Cardiac muscle cell (in vitro differentiated cells and primary cell): ENCODE results near the gene MED16. TPM values are rescaled to one million over a fixed set of nuclear protein-coding genes. Genes with fewer than 3 reads are reported as not detected.

Experiments used
- DNase-seq, 2 donors: peaks; one replicate each; pipeline versions ENCODE4 v3.0.0 to v3.0.0-alpha.2; 2010 to 2017; ENCODE audit warnings: low read depth in 1 of 2, low spot score in 1 of 2
- H3K27ac ChIP-seq: fragments of 200-600 bp; sonication (generic); 2 replicates; pipeline ENCODE4 v1.5.1; 2016
- H3K27me3 ChIP-seq: fragments of 200-600 bp; sonication (generic); 2 replicates; pipeline ENCODE4 v1.6.0; 2016; ENCODE audit warnings: control low read depth
- H3K36me3 ChIP-seq: fragments of 200-600 bp; sonication (generic); 2 replicates; pipeline ENCODE4 v1.5.1; 2016; ENCODE audit warnings: control low read depth
- H3K4me1 ChIP-seq: fragments of 200-600 bp; sonication (generic); 2 replicates; pipeline ENCODE4 v1.8.1; 2017; ENCODE audit warnings: low read depth, mild to moderate bottlenecking, mixed run types
- H3K4me3 ChIP-seq: fragments of 200-600 bp; sonication (generic); 2 replicates; pipeline ENCODE4 v1.5.1; 2016; ENCODE audit warnings: mild to moderate bottlenecking
- H3K9me3 ChIP-seq: fragments of 200-600 bp; sonication (generic); 2 replicates; pipeline ENCODE4 v1.5.1; 2017; ENCODE audit warnings: low read depth, mild to moderate bottlenecking, control low read depth
- CTCF ChIP-seq: IDR thresholded peaks from 2 replicates; pipeline ENCODE4 v1.5.1; 2012; ENCODE audit warnings: low read depth, mild to moderate bottlenecking, low read length
- polyA plus RNA-seq: library from polyadenylated mRNA; unstranded; fragments of >200 nt; fragmentation: Nextera tagmentation; extraction: Ambion mirVana; gene quantifications from 2 replicates; pipeline ENCODE4 v1.2.1, GENCODE V29; 2016
- total RNA-seq: library from RNA; depleted of rRNA; stranded (reverse); fragments of >200 nt; gene quantifications from 2 replicates; pipeline ENCODE4 v1.2.3, GENCODE V29; 2016

The MED16 gene
- total and polyA plus RNA-seq, 2 experiments from 2014 or later = 67.2 to 104 TPM

DNA sequence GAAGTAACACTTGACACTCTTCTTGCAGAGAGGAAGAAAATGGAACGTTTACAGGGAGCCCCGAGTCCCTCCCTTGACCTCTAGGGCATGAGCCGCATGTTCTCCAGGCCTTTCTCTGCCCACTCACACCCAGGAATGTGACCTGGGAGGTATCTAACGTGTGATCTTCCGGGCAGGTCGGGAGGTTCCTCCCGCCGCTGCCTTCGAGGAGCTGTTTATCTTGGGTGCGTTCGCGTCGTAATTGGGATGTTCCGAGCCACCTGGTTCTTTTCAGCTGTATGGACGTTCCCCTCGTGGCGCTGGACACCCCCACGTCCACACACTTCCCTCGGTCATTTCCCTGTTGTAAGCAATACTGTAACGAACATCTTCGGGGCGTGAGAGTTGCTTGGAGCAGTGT, 46.5 kb upstream of the MED16 start:
- Histone ChIP-seq H3K4me1 (no peaks in the 10 kb centered on the region), H3K4me3 (no peak overlapping the region), H3K9me3 (no peaks in the 10 kb centered on the region), H3K36me3 (peaks cover 7% of the 10 kb centered on the region), H3K27ac (no peak overlapping the region), H3K27me3 (no peaks in the 10 kb centered on the region)
- no peak for TF ChIP-seq CTCF
- DNase-seq = no peak

DNA sequence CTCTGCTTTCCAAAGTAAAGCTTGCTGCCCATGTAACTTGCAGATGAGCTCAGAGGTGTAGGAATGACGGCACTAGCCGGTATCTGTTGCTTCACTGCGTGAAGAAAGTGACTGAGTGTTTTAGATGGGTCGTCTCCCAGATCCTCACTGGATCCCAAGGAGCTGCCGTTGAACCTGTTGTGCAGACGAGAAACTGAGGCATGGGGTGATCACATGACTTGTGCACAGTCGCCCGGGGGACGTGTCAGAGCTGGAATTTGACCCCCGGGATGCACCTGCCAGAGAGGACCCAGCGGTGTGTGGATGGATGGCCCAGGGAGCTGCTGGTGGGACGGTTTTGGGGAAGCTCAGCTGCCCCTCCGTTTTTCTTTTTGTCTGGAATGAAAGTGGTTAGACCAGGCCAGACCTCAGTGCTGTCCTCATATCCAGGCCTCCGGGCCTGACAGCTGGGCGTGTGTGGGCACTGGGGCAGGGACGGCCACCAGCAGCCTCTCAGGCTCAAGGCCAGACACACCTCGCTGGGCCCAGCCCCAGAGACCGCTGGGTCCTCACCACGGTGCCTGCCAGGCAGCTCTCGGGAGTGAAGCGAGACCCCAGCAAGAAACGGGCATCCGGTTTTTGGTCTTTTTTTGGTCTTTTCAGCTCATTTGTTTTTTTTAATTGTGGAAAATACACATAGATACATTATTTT, 45.4 kb upstream of the MED16 start:
- TF ChIP-seq CTCF = no peak
- H3K27ac ChIP-seq = peak overlapping the region; percentile 34
- H3K27me3 ChIP-seq = no peaks in the 10 kb centered on the region

DNA sequence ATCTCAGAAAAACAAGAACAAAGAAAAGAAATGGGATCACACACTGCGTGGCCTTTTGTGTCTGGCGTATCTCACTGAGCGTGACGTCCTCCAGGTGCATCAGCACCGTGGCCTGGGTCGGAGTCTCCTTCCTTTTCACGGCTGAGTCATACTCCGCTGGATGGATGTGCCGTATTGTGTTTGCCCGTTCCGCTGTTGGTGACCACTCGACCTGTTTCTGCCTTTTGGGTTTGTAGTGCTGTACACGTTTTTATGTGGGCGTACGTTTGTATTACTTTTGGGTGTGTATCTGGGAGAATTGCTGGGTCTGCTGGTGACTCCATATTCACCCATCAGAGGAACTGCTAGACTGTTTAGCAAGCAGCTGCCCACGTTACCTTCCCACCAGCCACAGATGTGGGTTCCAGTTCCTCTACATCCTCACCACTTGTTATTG, 44.3 kb upstream of the MED16 start:
- Histone ChIP-seq H3K4me1 (peaks cover 8% of the 10 kb centered on the region), H3K9me3 (no peaks in the 10 kb centered on the region), H3K4me3 (no peak overlapping the region), H3K27ac (no peak overlapping the region), H3K27me3 (no peaks in the 10 kb centered on the region), H3K36me3 (peaks cover 3% of the 10 kb centered on the region)
- no peak for TF ChIP-seq CTCF
- DNase-seq = no peak

More for the DNA sequence above, 45.4 kb upstream of the MED16 start:
- no peaks in the 10 kb centered on the region for H3K9me3 ChIP-seq
- DNase-seq = no peak
- H3K36me3 ChIP-seq = peaks cover 3% of the 10 kb centered on the region
- no peak overlapping the region for H3K4me3 ChIP-seq
- no peaks in the 10 kb centered on the region for H3K4me1 ChIP-seq

GRCh38 chr19:936175-936546, 43.2 kb upstream of the MED16 start:
- no peak for DNase-seq
- Histone ChIP-seq H3K36me3 (peaks cover 8% of the 10 kb centered on the region), H3K27me3 (no peaks in the 10 kb centered on the region), H3K4me1 (peaks cover 8% of the 10 kb centered on the region), H3K27ac (no peak overlapping the region), H3K4me3 (no peak overlapping the region), H3K9me3 (no peaks in the 10 kb centered on the region)
- TF ChIP-seq CTCF = no peak

DNA sequence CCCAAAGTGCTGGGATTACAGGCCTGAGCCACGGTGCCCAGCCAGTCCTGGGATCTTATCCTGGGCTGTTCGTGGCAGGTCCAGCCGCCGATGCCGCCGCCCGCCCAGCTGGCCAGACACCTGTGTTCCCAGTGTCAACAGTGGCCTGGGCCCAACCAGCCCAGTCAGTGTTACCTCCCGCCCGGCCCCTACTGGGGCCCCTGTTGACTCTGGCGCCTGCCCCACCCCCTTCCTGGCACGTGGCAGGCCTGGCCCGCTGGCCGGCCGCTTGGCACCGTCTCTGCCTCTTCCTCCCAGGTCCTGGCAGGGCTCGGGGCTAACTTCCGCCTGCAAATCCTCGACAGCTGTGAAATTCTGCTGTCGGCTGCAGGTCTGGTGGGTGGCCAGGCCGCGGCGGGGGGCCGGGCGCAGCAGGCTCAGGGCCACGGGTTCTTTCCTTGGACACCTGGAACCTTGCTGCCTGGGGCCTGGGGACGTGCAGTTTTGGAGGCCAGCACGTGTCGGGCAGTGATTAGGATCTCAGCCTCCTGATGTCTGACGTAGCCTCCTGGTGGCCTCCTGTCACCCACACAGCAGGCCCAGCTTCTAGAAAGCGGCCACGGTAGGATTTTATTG, 42.0 kb upstream of the MED16 start:
- Histone ChIP-seq H3K27me3 (no peaks in the 10 kb centered on the region), H3K27ac (peak overlapping the region; percentile 84)

More for the DNA sequence above, 42.0 kb upstream of the MED16 start:
- Histone ChIP-seq H3K4me3 (no peak overlapping the region), H3K4me1 (peaks cover 8% of the 10 kb centered on the region), H3K9me3 (no peaks in the 10 kb centered on the region), H3K36me3 (peaks cover 14% of the 10 kb centered on the region)
- no peak for TF ChIP-seq CTCF
- peak in 1 of 2 donors; percentile 90 for DNase-seq
